HG02610 (cell line): Measurements from ENCODE around the gene SOX5.
"Not testable (repeated sequence)": the region's sequence is repeated elsewhere in the genome, so short reads cannot be mapped to it uniquely, and the experiment has no call there.

Experiments
- ATAC-seq: cut with Tn5 transposase; IDR thresholded peaks from one replicate; pipeline ENCODE4 v1.9.1; 2021; ENCODE audit warnings: mild to moderate bottlenecking, moderate library complexity; ENCODE audit not compliant: unreplicated experiment

The SOX5 gene

GRCh38 chr12:23909551-23909950, 39.9 kb downstream of the SOX5 start:
- ATAC-seq: no peak

- ATAC-seq: no peak
These were observed 43.1 kb downstream of the SOX5 start for GRCh38 chr12:23906329-23906728.

- ATAC-seq: no peak
These were observed 50.0 kb downstream of the SOX5 start for GRCh38 chr12:23899434-23899833.

GRCh38 chr12:23898121-23898520, 51.3 kb downstream of the SOX5 start:
- ATAC-seq: no peak

GRCh38 chr12:23895792-23896218, 53.7 kb downstream of the SOX5 start:
- no peak for ATAC-seq

GRCh38 chr12:23893611-23894010, 55.9 kb downstream of the SOX5 start:
- ATAC-seq: no peak

- no peak for ATAC-seq
These were observed 58.4 kb downstream of the SOX5 start for GRCh38 chr12:23891115-23891514.

- ATAC-seq: no peak
These were observed 60.4 kb downstream of the SOX5 start for GRCh38 chr12:23889069-23889440.

GRCh38 chr12:23888396-23889068, 60.9 kb downstream of the SOX5 start:
- ATAC-seq: no peak

GRCh38 chr12:23887055-23887835, 62.2 kb downstream of the SOX5 start:
- no peak for ATAC-seq

- ATAC-seq: no peak
These were observed 64.1 kb downstream of the SOX5 start for GRCh38 chr12:23885394-23885793.

GRCh38 chr12:23884909-23885308, 64.6 kb downstream of the SOX5 start:
- no peak for ATAC-seq

GRCh38 chr12:23880988-23881387, 68.5 kb downstream of the SOX5 start:
- ATAC-seq: no peak

GRCh38 chr12:23876618-23877017, 72.9 kb downstream of the SOX5 start:
- not testable (repeated sequence) for ATAC-seq

- no peak for ATAC-seq
These were observed 81.7 kb downstream of the SOX5 start for GRCh38 chr12:23867794-23868193.

GRCh38 chr12:23862701-23863100, 86.8 kb downstream of the SOX5 start:
- ATAC-seq: no peak

- no peak for ATAC-seq
These were observed 89.5 kb downstream of the SOX5 start for GRCh38 chr12:23860019-23860418.

- ATAC-seq: no peak
These were observed 92.3 kb downstream of the SOX5 start for GRCh38 chr12:23857178-23857577.

- no peak for ATAC-seq
These were observed 93.7 kb downstream of the SOX5 start for GRCh38 chr12:23855813-23856212.

GRCh38 chr12:23854598-23854997, 94.9 kb downstream of the SOX5 start:
- no peak for ATAC-seq

GRCh38 chr12:23853640-23854039, 95.8 kb downstream of the SOX5 start:
- no peak for ATAC-seq

- no peak for ATAC-seq
These were observed 97.9 kb downstream of the SOX5 start for GRCh38 chr12:23851602-23852001.
